ENCODE results near the gene OCA2.

The OCA2 gene

DNA sequence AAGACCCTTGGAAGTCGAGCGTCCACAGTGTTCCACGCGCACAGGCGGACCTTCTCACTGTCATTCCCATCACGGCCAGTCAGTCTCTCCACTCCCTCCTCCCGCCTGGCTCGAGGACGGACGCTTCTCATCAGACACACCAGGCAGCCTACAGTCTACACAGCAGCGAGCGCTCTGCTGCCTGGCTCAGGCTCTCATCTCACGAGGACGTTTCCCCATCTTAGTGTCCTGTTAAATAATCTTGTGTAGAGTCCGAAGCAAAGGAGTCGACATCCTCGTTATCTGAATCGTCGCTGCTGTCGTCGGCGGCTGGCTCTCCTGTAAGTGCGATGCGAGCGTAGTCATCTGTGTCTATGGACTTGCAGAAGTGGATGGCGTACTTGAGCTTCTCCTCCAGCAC lies 12.4 kb upstream of the OCA2 start:
- no peaks in the 10 kb centered on the region for H3K9me3 ChIP-seq (replicated peaks; ENCODE audit: insufficient read depth, low read length)
- H3K4me3 ChIP-seq (ENCODE audit: low read length), result no peak overlapping the region
- no peaks in the 10 kb centered on the region; the same call in 1 of the 2 replicates for H3K36me3 ChIP-seq (replicated peaks; ENCODE audit: insufficient read depth, low read length)
- H3K9ac ChIP-seq (ENCODE audit: low read length), result no peak overlapping the region
- no peak overlapping the region for H3K4me2 ChIP-seq (ENCODE audit: low read depth, low read length)
- no peak overlapping the region for H3K27ac ChIP-seq (ENCODE audit: low read length)
- H3F3A ChIP-seq (ENCODE audit: insufficient read depth, low read length), result no peaks in the 10 kb centered on the region
- H3K27me3 ChIP-seq (replicated peaks; ENCODE audit: insufficient read depth, low read length), result no peaks in the 10 kb centered on the region
- H3K4me1 ChIP-seq (ENCODE audit: low read length), result no peaks in the 10 kb centered on the region
- no peaks in the 10 kb centered on the region for H3K9me2 ChIP-seq (replicated peaks; ENCODE audit: insufficient read depth, low read length)
- no peaks in the 10 kb centered on the region for H3K79me2 ChIP-seq (ENCODE audit: low read length)
- H2AFZ ChIP-seq (ENCODE audit: low read length), result no peak overlapping the region
- TF ChIP-seq EZH2 (optimal IDR thresholded peaks at IDR 0.05; ENCODE audit: low read depth, low read length) (no peak), CTCF (IDR thresholded peaks at IDR 0.05; ENCODE audit: low read length) (no peak), EZH2phosphoT487 (IDR thresholded peaks at IDR 0.05; ENCODE audit: low read length) (no peak)
- DNase-seq, result no peak
- H4K20me1 ChIP-seq (ENCODE audit: insufficient read depth, low read length), result no peaks in the 10 kb centered on the region

GRCh38 chr15:28110481-28110881 lies 11.4 kb upstream of the OCA2 start:
- H3K4me3 ChIP-seq (ENCODE audit: low read length), result no peak overlapping the region
- TF ChIP-seq EZH2 (optimal IDR thresholded peaks at IDR 0.05; ENCODE audit: low read depth, low read length), result no peak
- no peak for TF ChIP-seq EZH2phosphoT487 (IDR thresholded peaks at IDR 0.05; ENCODE audit: low read length)
- no peak for TF ChIP-seq CTCF (IDR thresholded peaks at IDR 0.05; ENCODE audit: low read length)
- H3K79me2 ChIP-seq (ENCODE audit: low read length), result no peaks in the 10 kb centered on the region

GRCh38 chr15:28109626-28110455 lies 10.7 kb upstream of the OCA2 start:
- no peak overlapping the region for H2AFZ ChIP-seq (ENCODE audit: low read length)
- no peak for DNase-seq
- H3K79me2 ChIP-seq (ENCODE audit: low read length), result no peaks in the 10 kb centered on the region
- no peak overlapping the region for H3K27ac ChIP-seq (ENCODE audit: low read length)
- H3K27me3 ChIP-seq (replicated peaks; ENCODE audit: insufficient read depth, low read length), result no peaks in the 10 kb centered on the region
- H3K4me2 ChIP-seq (ENCODE audit: low read depth, low read length), result no peak overlapping the region
- no peaks in the 10 kb centered on the region for H3K9me3 ChIP-seq (replicated peaks; ENCODE audit: insufficient read depth, low read length)
- TF ChIP-seq EZH2phosphoT487 (IDR thresholded peaks at IDR 0.05; ENCODE audit: low read length) (no peak), EZH2 (optimal IDR thresholded peaks at IDR 0.05; ENCODE audit: low read depth, low read length) (no peak), CTCF (IDR thresholded peaks at IDR 0.05; ENCODE audit: low read length) (no peak)
- no peaks in the 10 kb centered on the region; the same call in 1 of the 2 replicates for H3K36me3 ChIP-seq (replicated peaks; ENCODE audit: insufficient read depth, low read length)
- no peaks in the 10 kb centered on the region for H3F3A ChIP-seq (ENCODE audit: insufficient read depth, low read length)
- no peaks in the 10 kb centered on the region for H3K9me2 ChIP-seq (replicated peaks; ENCODE audit: insufficient read depth, low read length)
- no peaks in the 10 kb centered on the region for H4K20me1 ChIP-seq (ENCODE audit: insufficient read depth, low read length)
- no peak overlapping the region for H3K4me3 ChIP-seq (ENCODE audit: low read length)
- H3K4me1 ChIP-seq (ENCODE audit: low read length), result no peaks in the 10 kb centered on the region
- no peak overlapping the region for H3K9ac ChIP-seq (ENCODE audit: low read length)

More at GRCh38 chr15:28110481-28110881, 11.4 kb upstream of the OCA2 start:
- H3K27ac ChIP-seq (ENCODE audit: low read length), result no peak overlapping the region
- no peaks in the 10 kb centered on the region for H3K9me3 ChIP-seq (replicated peaks; ENCODE audit: insufficient read depth, low read length)
- no peak overlapping the region for H2AFZ ChIP-seq (ENCODE audit: low read length)
- no peaks in the 10 kb centered on the region; the same call in 1 of the 2 replicates for H3K36me3 ChIP-seq (replicated peaks; ENCODE audit: insufficient read depth, low read length)
- no peaks in the 10 kb centered on the region for H4K20me1 ChIP-seq (ENCODE audit: insufficient read depth, low read length)
- no peak overlapping the region for H3K9ac ChIP-seq (ENCODE audit: low read length)
- no peaks in the 10 kb centered on the region for H3K27me3 ChIP-seq (replicated peaks; ENCODE audit: insufficient read depth, low read length)
- H3K9me2 ChIP-seq (replicated peaks; ENCODE audit: insufficient read depth, low read length), result no peaks in the 10 kb centered on the region
- no peak for DNase-seq
- H3K4me2 ChIP-seq (ENCODE audit: low read depth, low read length), result no peak overlapping the region
- H3F3A ChIP-seq (ENCODE audit: insufficient read depth, low read length), result no peaks in the 10 kb centered on the region
- no peaks in the 10 kb centered on the region for H3K4me1 ChIP-seq (ENCODE audit: low read length)
